Upper lobe of left lung (tissue), 6 donors: ENCODE data around the gene TRAF1. TPM values are rescaled to one million over a fixed set of nuclear protein-coding genes. Genes with fewer than 3 reads are reported as not detected.
A peak's percentile ranks its signal among the peaks of the same experiment; 100 is the strongest.

Experiments
- ATAC-seq, 2 donors: fragments of 200-7000 bp; cut with Tn5 transposase; one replicate each; pipeline ENCODE4 v1.9.1; 2022; ENCODE audit warnings: mild to moderate bottlenecking in 2 of 2, moderate library complexity in 2 of 2; ENCODE audit not compliant: low FRiP score in 2 of 2
- DNase-seq, 2 donors: peaks; one replicate each; pipeline ENCODE4 v3.0.0-alpha.2; 2019 to 2020
- H3K27ac ChIP-seq, 4 donors: fragments of 200-600 bp; sonication (generic); one replicate each; pipeline ENCODE4 v1.5.1; 2016 to 2019
- H3K27me3 ChIP-seq, 4 donors: fragments of 200-600 bp; sonication (generic); one replicate each; pipeline ENCODE4 v1.5.1; 2017 to 2019
- H3K36me3 ChIP-seq, 4 donors: fragments of 200-600 bp; sonication (generic); one replicate each; pipeline ENCODE4 v1.5.1; 2016 to 2019
- H3K4me1 ChIP-seq, 4 donors: fragments of 200-600 bp; sonication (generic); one replicate each; pipeline ENCODE4 v1.5.1; 2018 to 2019
- H3K4me3 ChIP-seq, 4 donors: fragments of 200-600 bp; sonication (generic); one replicate each; pipeline ENCODE4 v1.5.1; 2017 to 2019; ENCODE audit warnings: mild to moderate bottlenecking in 2 of 4, moderate library complexity in 1 of 4
- H3K9me3 ChIP-seq, 4 donors: fragments of 200-600 bp; sonication (generic); one replicate each; pipeline ENCODE4 v1.5.1; 2018 to 2019
- EP300 ChIP-seq, 4 donors: sonication (generic); formaldehyde crosslinking; IDR thresholded peaks; one replicate each; pipeline ENCODE4 v1.5.1; 2017; ENCODE audit warnings: antibody characterized with exemption in 4 of 4, control low read depth in 2 of 4
- POLR2A ChIP-seq, 4 donors: fragments of 450-650 bp; IDR thresholded peaks; one replicate each; pipeline ENCODE4 v1.5.1; 2016 to 2017; ENCODE audit warnings: antibody characterized with exemption in 4 of 4, mild to moderate bottlenecking in 2 of 4
- POLR2AphosphoS5 ChIP-seq, 2 donors: sonication (generic); formaldehyde crosslinking; IDR thresholded peaks; one replicate each; pipeline ENCODE4 v1.5.1; 2017; ENCODE audit warnings: antibody characterized with exemption in 2 of 2
- WGBS, 2 donors: methylation state at CpG; one replicate each; pipeline ENCODE4 v1.1.5; 2017 to 2018; 5-methylcytosine and 5-hydroxymethylcytosine counted together
- total RNA-seq, 6 donors: library from RNA; depleted of rRNA in 4 of 6; stranded (reverse); fragments of >200 nt in 4 of 6; gene quantifications; one replicate each; pipeline versions ENCODE4 v1.1.0 to v1.2.1, GENCODE V29; 2016 to 2021
- TF ChIP-seq, protein P1 (sequence below), 6 experiments: fragments of 450-650 bp in 4 of 6; fragments of 200-600 bp in 2 of 6; sonication (generic) in 2 of 6; IDR thresholded peaks; one replicate each; pipeline ENCODE4 v1.5.1; 2016 to 2019; ENCODE audit warnings: antibody characterized with exemption in 6 of 6
- donor health status: DM: no; HTN: no; CAD: no; lungs with moderate emphysema.
- donor health status: DM: no; HTN: yes; CAD: no; lungs with severe emphysema.

TRAF1 gene
- total RNA-seq, 6 donors from 2014 or later = 2.9 to 29.3 (median 6.6) TPM

GRCh38 chr9:120934281-120934680 is 7.7 kb upstream of the TRAF1 start:
- TF ChIP-seq POLR2A (IDR thresholded peaks at IDR 0.05) (no peak), EP300 (IDR thresholded peaks at IDR 0.05) (no peak), POLR2AphosphoS5 (IDR thresholded peaks at IDR 0.05) (no peak)
- TF ChIP-seq, protein P1, sequence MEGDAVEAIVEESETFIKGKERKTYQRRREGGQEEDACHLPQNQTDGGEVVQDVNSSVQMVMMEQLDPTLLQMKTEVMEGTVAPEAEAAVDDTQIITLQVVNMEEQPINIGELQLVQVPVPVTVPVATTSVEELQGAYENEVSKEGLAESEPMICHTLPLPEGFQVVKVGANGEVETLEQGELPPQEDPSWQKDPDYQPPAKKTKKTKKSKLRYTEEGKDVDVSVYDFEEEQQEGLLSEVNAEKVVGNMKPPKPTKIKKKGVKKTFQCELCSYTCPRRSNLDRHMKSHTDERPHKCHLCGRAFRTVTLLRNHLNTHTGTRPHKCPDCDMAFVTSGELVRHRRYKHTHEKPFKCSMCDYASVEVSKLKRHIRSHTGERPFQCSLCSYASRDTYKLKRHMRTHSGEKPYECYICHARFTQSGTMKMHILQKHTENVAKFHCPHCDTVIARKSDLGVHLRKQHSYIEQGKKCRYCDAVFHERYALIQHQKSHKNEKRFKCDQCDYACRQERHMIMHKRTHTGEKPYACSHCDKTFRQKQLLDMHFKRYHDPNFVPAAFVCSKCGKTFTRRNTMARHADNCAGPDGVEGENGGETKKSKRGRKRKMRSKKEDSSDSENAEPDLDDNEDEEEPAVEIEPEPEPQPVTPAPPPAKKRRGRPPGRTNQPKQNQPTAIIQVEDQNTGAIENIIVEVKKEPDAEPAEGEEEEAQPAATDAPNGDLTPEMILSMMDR (IDR thresholded peaks at IDR 0.05) = no peak
- 23 to 33% methylated on average over 3 of the region's 3 CpGs for WGBS, 2 donors
- H3K4me3 ChIP-seq = no peak overlapping the region
- DNase-seq (no peak), ATAC-seq (no peak)
- no peaks in the 10 kb centered on the region for H3K9me3 ChIP-seq
- H3K4me1 ChIP-seq = peaks cover 65 to 76% (median 72%) of the 10 kb centered on the region in 4 donors
- peak overlapping the region; percentile 65 to 82 (median 77) for H3K27ac ChIP-seq
- H3K36me3 ChIP-seq = no peaks in the 10 kb centered on the region
- no peaks in the 10 kb centered on the region for H3K27me3 ChIP-seq

- no peak for TF ChIP-seq EP300 (IDR thresholded peaks at IDR 0.05)
- TF ChIP-seq POLR2AphosphoS5 (IDR thresholded peaks at IDR 0.05) = no peak
- TF ChIP-seq, protein P1 (IDR thresholded peaks at IDR 0.05) = no peak
- no peak for DNase-seq
- H3K9me3 ChIP-seq = no peaks in the 10 kb centered on the region
- no peak overlapping the region for H3K4me3 ChIP-seq
- no peaks in the 10 kb centered on the region for H3K36me3 ChIP-seq
- H3K27ac ChIP-seq = peak overlapping the region in 3 of 4 donors; percentile 73 to 82 (median 81)
- no peaks in the 10 kb centered on the region for H3K27me3 ChIP-seq
- ATAC-seq = no peak
- peaks cover 67 to 81% (median 75%) of the 10 kb centered on the region in 4 donors for H3K4me1 ChIP-seq
- 83 to 94% methylated on average over 8 of the region's 8 CpGs for WGBS, 2 donors
These were observed 6.9 kb upstream of the TRAF1 start for GRCh38 chr9:120933310-120934055.

DNA sequence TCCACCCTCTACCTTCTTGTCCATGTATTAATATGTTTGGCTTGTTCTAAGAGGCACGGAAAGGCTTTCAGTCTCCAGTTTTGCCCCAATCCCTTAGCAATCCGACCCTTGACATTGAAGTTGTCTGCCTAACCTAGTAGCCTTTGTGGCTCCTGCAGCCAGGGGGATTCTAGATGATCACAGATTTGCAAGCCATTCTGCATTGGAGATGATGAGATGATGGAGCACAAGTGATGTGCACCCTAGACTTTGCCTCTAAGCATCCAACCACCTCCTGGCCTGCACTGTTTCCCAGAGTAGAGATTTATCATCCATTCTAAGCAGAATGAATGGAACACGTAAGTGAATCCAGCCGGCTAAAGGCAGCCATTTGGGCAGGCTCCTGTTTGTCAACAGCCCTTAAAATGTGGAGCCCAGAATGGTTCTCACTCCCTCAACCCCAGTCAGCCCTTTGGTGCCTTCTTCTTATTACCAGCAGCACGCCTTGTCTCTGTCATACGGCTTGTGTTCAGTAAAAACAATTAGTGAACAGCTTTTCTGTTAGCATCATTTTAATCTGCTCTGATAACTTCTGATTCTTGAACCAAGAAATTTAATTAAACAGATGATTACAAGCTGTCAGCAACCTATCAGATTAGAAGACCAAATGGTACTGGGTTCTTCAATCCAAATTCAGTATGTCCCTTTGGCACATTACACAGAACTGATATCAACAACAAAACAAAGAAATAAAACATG is 5.7 kb upstream of the TRAF1 start:
- no peak for TF ChIP-seq POLR2A (IDR thresholded peaks at IDR 0.05)
- TF ChIP-seq, protein P1 (IDR thresholded peaks at IDR 0.05) = no peak
- TF ChIP-seq EP300 (IDR thresholded peaks at IDR 0.05) = no peak
- TF ChIP-seq POLR2AphosphoS5 (IDR thresholded peaks at IDR 0.05) = no peak
- ATAC-seq = no peak
- Histone ChIP-seq H3K36me3 (no peaks in the 10 kb centered on the region), H3K27ac (peak overlapping the region; percentile 71 to 97 (median 90)), H3K9me3 (no peaks in the 10 kb centered on the region), H3K4me3 (no peak overlapping the region), H3K4me1 (peaks cover 60 to 83% (median 77%) of the 10 kb centered on the region in 4 donors), H3K27me3 (no peaks in the 10 kb centered on the region)
- 67 to 73% methylated on average over 4 to 6 of the region's 6 CpGs for whole genome bisulfite sequencing, 2 donors
- no peak for DNase-seq

DNA sequence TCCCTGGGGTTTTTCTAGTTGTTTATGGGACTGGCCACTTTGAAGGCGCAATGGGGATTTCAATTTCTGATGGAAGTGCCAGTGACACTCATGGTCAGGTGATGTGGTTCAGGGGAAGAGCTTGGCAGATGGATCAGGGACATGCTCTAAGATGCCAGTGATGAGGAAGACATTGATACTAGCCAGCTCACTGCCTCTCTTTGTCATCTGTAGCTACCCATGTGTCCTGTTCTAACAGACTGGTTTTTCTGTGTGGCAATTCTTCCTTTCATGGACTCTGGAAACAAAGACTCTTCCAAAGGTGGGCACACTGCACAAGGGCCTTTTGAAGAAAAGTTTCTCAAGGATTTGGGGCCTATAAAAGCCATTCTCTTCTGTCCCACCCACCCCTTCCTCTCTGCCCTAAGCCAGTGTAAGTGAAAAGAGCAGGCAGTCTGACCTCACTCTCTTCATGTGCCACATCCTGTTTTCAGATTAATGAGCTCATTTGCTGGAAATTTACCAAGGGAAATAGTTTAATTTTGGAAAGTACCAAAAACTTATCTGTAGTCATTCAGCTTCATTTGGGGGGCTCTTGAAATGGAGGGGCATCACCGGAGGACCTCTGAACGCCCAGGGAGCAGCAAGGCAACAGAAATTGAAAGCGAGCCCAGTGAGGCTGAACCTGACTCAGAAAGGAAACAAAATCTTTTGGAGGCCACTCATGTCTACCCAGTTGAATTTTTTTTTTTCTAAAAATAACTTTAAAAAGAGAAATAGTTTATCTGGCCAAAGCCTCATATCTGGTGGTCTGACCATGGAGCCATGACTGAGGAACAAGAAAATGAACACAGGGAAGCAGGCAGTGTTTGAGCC is 4.9 kb upstream of the TRAF1 start:
- peak overlapping the region; percentile 71 to 97 (median 90) for H3K27ac ChIP-seq
- peak in 1 of 2 donors; percentile 46 for ATAC-seq
- 28 to 30% methylated on average over 4 of the region's 4 CpGs for WGBS, 2 donors
- peaks cover 55 to 79% (median 75%) of the 10 kb centered on the region in 4 donors for H3K4me1 ChIP-seq
- no peaks in the 10 kb centered on the region for H3K27me3 ChIP-seq
- TF ChIP-seq, protein P1 (IDR thresholded peaks at IDR 0.05) = no peak
- TF ChIP-seq POLR2A (IDR thresholded peaks at IDR 0.05) (peak in 1 of 4 donors; percentile 51), POLR2AphosphoS5 (IDR thresholded peaks at IDR 0.05) (peak; percentile 13 to 33), EP300 (IDR thresholded peaks at IDR 0.05) (peak in 1 of 4 donors; percentile 10)
- H3K4me3 ChIP-seq = no peak overlapping the region
- H3K9me3 ChIP-seq = no peaks in the 10 kb centered on the region
- DNase-seq = no peak
- H3K36me3 ChIP-seq = no peaks in the 10 kb centered on the region
